HG02623 (cell line): ENCODE results near the gene NT5C.

Experiments used
- ATAC-seq: cut with Tn5 transposase; IDR thresholded peaks from one replicate; pipeline ENCODE4 v1.9.1; 2021; ENCODE audit warnings: moderate library complexity; ENCODE audit not compliant: unreplicated experiment

Gene NT5C

GRCh38 chr17:75096082-75096625 is 35.4 kb downstream of the NT5C start:
- ATAC-seq: no peak

GRCh38 chr17:75094871-75095399 is 36.6 kb downstream of the NT5C start:
- no peak for ATAC-seq

GRCh38 chr17:75093548-75094158 is 37.9 kb downstream of the NT5C start:
- no peak for ATAC-seq

DNA sequence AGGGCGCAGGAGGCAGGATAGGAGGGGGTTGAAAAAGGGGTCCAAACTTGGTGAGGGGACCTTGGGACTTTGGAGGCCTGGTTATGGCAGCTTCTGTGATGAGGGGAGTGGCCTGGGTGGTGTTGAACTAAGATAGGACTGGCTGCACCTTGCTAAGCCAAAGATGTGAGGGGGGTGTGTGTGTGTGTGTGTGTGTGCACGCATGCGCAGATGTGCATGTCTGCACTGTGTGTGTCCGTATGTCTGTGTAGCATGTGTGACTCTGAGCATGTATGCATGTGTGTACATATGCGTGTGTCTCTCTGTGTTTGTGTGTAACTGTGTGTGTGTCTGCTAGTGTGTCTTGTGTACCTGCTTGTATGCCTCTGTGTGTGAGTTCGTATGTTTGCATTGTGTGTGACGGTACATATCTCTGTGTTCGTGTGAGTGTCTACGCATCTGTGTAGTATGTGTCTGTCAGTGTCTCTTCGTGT is 39.7 kb downstream of the NT5C start:
- ATAC-seq: no peak

DNA sequence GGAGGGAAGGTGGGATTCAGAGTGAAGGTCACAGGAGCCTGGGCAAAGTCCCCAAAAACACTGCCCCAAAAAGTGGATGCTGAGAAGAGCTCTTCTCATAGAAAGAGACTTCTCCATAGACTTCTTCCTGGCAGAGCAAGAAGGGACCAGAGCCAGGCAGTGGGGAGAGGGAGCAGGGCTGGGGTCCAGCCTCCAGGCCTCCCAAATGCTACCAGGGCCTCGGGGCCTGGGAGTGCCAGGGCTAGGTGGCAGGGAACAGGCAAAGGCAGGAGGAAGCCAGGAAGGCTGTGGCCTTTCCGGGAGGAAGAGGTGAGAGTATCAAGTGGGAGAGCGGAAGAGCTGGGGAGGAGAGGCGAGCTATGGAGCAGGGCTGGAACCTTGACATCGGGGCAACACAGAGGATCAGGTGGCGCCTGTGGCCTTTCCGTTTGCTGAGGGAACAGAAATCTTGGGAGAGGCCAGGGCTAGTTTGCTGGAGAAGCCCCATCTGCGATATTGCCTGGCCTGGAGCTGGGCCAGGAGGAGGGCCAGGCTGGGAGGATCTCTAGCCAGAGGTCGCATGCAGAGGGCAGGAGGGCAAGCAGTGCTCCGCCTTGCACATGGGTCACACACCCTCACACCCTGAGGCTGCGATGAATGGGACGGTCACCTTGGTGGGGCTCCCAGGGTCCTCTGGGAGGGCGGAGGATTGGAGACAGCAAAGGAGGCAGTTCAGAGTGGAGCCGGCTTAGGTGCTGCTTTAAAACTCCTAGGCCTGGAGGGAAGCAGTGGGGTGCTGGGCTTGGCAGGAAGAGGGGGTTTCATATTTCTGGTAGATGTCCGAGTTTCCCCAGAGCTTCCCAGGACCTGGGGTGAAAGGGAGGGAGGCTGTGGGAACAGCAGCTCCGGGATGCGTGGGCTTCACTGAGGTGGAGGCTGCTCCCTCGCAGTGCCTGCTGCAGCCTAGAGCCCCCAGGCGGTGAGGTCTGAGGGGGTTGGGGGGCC is 40.4 kb downstream of the NT5C start:
- ATAC-seq: no peak

- ATAC-seq: no peak
Measured at GRCh38 chr17:75088465-75089417, 42.8 kb downstream of the NT5C start.

- ATAC-seq: no peak
Measured at GRCh38 chr17:75087558-75088453, 43.7 kb downstream of the NT5C start, which contains the start of gene SLC16A5. Gene SLC16A5, plus strand, starts transcription at chr17:75087954. Its CDS starts 5,683 bp downstream, at chr17:75093637.

DNA sequence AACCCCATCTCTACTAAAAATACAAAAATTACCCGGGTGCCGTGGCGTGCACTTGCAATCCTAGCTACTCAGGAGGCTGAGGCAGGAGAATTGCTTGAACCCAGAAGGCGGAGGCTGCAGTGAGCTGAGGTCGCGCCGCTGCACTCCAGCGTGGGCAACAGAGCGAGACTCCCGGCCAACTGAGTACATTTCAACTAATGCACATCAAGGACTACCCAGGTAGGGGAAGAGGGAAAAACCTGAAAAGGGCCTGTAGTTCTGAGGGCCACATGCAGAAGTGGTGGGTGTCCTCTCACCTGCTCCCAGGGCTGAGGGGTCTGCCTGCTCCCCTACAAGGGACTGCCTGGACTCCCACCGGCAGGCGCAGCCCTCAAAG is 44.4 kb downstream of the NT5C start:
- no peak for ATAC-seq

GRCh38 chr17:75086496-75087181 is 44.9 kb downstream of the NT5C start:
- no peak for ATAC-seq

- ATAC-seq: no peak
Measured at GRCh38 chr17:75084039-75084660, 47.4 kb downstream of the NT5C start.

GRCh38 chr17:75082683-75083082 is 48.9 kb downstream of the NT5C start:
- ATAC-seq: no peak

DNA sequence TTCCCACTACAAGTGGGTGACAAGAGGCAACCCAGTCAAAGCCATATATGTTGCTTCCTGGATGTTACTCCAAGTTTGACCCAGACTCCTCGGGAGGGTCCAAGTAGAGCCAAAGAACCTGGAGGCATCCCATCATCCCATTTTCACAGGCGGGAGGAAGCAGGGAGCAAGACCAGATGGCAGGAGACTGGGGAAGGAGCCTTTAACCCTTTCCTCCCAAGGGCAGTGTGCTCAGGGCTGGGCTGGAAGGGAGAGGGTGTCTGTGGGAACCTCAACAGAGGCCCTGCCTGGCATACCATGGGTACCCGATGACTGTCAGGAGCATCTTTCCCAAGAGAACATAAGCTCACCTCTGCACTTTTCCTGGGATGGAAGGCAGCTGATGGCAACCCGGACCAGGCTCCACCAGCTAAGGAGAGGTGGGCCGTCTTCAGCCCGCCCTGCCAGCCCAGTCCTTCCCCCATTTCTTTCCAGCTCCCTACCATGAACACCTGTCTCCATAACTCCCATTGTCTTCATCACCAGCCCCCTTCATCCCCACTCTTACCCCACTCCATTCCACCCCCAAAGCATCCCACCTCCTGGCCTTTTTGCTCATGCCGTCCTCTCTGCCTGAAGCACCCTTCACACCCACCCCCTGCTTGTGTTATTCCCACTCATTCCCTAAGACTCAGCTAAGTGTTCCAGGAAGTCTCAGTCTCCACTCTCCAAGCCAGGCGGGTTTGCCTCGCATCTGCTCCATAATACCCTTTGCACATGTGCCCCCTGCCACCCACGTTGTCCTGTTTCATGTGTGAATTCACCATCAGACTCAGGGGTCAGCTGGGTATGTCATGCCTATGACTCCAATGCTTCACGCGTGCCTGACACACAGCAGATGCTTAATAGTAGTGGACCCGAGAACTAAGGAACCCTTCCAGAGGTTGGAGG is 49.7 kb downstream of the NT5C start:
- ATAC-seq: no peak
